Measurements from ENCODE around the gene LRRC28. TPM values are rescaled to one million over a fixed set of nuclear protein-coding genes. Genes with fewer than 3 reads are reported as not detected.
A peak's percentile ranks its signal among the peaks of the same experiment; 100 is the strongest.

LRRC28 gene
- polyA plus RNA-seq, 3 donors: 34.0 to 39.2 (median 37.9) TPM

DNA sequence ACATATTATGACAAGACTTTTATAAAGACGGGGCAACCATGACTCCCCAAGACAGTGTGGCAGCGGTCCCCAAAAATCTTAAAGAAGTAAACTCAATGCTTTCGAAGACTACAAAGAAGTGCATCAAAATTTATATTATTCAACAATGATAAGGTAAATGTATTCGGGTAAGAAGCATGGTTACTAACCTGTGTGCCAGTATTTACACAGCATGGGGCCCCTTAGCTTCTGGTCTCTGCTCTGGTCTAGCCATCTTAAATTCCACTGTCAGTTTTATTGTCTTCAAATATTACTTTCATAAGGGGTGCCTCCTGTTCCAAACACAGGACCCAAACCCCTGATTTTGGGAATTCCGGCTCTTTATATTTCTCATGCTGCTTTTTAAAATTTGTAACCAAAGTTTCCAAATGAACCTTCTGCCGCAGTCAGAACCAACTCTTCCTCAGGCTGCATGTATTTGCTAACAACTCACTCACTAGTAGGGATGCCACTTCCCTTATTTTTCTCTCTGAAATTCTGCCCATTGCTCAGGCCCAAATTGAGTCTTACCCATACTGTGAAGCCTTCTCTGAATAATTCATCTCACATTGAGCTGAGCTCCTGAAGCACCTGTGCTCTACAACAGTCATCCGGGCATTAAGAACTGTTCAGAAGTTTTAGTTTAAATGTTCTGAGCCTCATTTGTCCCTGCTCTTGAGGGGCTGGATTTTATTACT is 3.1 kb upstream of the LRRC28 start:
- DNase-seq (ENCODE audit: low read depth in 3 of 3, low spot score in 2 of 3): no peak

DNA sequence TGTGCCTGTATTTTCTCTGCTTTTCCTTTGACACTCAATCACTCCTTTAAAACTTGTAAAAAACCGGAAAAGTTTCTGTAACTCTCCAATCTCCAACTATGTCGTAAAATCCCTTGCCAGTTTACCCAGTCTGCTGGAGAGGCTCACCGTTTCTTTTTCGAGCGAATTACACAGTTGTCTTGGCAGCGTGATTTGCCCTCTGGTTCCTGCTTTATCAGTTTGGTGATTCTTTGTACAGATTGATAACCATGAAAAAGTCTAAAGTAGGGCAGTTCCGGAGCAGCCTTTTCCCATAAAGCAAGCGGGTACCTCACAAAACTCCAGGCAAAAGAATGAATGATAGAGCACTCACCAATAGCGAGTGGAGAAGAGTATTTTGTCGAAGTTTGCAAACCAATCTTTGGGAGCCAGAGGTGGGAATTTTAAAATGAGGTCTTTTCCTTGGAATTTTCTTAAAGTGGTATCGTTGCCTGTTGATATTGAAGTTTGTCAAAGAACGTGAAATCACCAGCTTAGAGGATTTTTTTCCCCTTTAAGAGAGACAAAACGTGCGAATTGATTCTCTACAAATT is 1.9 kb upstream of the LRRC28 start, which contains the start of gene TTC23:
Gene TTC23 (minus strand): TSS at position 312 of the 572 bp plus-strand sequence. CDS start 20,869 bp downstream, outside the sequence.
- DNase-seq (ENCODE audit: low read depth in 3 of 3, low spot score in 2 of 3): peak; percentile 74 to 78 (median 75)

GRCh38 chr15:99250001-99250400 is 1.3 kb upstream of the LRRC28 start:
- no peak for DNase-seq (ENCODE audit: low read depth in 3 of 3, low spot score in 2 of 3)

DNA sequence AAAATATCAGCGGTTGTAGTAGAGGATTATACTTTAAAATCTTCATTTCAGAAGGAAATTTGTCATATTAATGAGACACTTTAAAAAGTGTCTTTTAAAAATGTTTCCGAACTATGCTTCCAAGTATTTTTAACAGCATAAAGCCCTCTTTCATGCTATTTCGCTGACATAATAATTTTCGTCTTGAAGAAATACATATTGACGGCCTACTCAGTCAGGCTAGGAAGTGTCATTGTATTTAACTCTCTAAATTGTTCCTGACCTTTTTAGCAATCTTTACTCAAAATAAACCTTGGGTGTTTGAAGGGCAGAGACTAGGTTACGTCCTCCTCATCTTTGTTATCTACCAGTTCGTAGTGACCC is 806 bp upstream of the LRRC28 start:
- DNase-seq (ENCODE audit: low read depth in 3 of 3, low spot score in 2 of 3): no peak

DNA sequence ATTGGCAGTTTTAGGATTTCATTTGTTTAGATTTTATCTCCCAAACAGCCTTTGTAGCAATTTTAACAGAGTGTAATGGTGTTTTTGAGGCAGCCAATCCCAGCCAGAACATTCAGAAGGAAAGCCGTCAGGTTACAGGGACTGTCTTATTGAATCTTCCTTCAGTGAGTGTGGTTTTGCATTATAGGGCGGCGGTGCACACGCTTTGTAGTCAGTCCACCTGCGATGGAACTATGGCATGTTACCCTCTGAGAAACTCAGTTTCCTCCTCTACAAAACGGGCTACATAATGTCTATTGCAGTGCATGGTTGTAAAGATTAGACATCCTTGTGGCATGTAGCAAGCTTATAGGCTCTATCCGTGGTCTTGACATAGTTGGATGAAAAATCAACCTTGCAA is 1.0 kb downstream of the LRRC28 start:
- no peak for DNase-seq (ENCODE audit: low read depth in 3 of 3, low spot score in 2 of 3)

- DNase-seq (ENCODE audit: low read depth in 3 of 3, low spot score in 2 of 3): no peak
These were observed 2.3 kb downstream of the LRRC28 start for GRCh38 chr15:99253381-99254090.

- no peak for DNase-seq (ENCODE audit: low read depth in 3 of 3, low spot score in 2 of 3)
These were observed 5.9 kb downstream of the LRRC28 start for GRCh38 chr15:99257107-99257750.

- no peak for DNase-seq (ENCODE audit: low read depth in 3 of 3, low spot score in 2 of 3)
These were observed 12.8 kb downstream of the LRRC28 start for GRCh38 chr15:99264125-99264524.

- no peak for DNase-seq (ENCODE audit: low read depth in 3 of 3, low spot score in 2 of 3)
These were observed 14.3 kb downstream of the LRRC28 start for GRCh38 chr15:99265541-99266070.

GRCh38 chr15:99267957-99268356 is 16.7 kb downstream of the LRRC28 start:
- DNase-seq (ENCODE audit: low read depth in 3 of 3, low spot score in 2 of 3): no peak

- no peak for DNase-seq (ENCODE audit: low read depth in 3 of 3, low spot score in 2 of 3)
These were observed 17.1 kb downstream of the LRRC28 start for GRCh38 chr15:99268431-99268830.

DNA sequence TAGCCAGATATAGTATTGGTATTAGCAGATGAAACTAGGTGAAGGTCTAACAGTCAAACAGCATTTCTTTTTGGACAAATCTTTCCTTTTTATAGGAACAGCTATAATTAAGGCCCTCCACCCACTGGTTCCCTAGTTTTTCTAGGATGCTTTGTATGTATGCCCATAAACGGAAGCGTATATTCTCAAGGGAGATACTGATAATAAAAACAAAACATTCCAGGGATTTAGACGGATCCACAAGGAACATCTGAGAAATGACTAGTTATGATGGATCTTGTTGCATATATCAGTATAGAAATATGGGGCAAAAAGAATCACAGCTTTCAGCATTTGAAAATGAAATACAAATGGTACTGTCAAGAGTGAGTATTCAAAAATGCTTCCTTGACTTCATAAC is 22.5 kb downstream of the LRRC28 start:
- no peak for DNase-seq (ENCODE audit: low read depth in 3 of 3, low spot score in 2 of 3)

- DNase-seq (ENCODE audit: low read depth in 3 of 3, low spot score in 2 of 3): no peak
These were observed 23.8 kb downstream of the LRRC28 start for GRCh38 chr15:99275061-99275460.

DNA sequence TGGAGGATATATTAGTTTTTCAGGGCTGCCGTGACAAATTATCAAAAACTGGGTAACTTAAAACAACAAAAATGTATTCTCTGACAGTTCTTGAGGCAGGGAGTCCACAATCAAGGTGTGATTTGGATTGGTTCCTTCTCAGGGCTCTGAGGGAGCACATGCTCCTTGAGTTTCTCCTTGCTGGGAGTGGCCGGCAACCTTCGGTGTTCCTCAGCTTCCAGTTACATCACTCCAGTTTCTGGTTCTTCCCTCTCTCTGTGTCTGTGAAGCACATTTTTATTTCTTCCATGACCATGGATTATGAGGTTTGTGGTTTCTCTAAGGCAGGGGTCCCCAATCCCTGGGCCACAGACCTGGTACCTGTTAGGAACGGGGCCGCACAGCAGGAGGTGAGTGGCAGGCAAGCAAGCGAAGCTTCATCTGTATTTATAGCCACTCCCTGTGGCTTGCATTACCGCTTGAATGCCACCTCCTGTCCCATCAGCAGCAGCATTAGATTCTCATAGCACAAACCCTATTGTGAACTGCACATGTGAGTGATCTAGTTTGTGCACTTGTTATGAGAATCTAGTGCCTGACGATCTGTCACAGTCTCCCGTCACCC is 24.3 kb downstream of the LRRC28 start:
- DNase-seq (ENCODE audit: low read depth in 3 of 3, low spot score in 2 of 3): no peak

DNA sequence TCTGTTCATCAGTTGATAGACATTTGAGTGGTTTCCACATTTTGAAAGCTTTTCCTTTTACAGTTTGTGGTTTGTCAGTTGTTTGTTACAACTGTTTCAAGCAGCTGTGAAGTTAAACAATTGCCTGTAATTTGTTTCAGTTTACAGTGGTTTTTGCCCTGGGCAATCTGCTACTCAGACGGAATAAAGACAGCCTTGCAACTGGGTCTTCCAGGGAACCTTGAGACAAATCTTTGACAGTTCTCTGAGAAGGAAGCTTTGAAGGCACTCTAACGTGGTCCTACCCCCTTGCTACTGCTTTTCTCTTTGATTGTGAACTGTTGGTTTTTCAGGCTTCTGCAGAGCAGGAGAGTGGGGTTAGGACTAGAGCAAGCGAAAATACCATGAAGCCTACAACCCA is 28.0 kb downstream of the LRRC28 start:
- DNase-seq (ENCODE audit: low read depth in 3 of 3, low spot score in 2 of 3): no peak

- no peak for DNase-seq (ENCODE audit: low read depth in 3 of 3, low spot score in 2 of 3)
These were observed 28.5 kb downstream of the LRRC28 start for GRCh38 chr15:99279827-99280226.

DNA sequence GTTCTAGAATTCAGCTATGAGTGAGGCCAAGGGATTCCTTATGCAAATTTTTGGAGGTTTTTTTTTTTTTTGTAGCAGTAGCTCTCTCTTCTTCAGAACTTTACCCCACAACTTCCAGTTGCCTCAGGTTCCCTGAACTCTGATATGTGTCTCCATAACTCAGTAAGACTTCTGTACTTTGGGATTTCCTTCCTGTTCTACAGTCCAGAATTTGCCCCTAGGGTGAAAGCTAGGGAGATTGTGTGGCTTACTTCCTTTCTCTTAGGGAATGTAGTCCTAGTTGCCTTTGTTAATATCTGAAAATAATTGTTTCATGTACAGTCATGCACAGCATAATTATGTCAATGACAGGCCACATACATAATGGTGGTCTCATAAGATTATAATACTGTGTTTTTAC is 30.8 kb downstream of the LRRC28 start:
- DNase-seq (ENCODE audit: low read depth in 3 of 3, low spot score in 2 of 3): no peak

GRCh38 chr15:99282586-99282985 is 31.3 kb downstream of the LRRC28 start:
- DNase-seq (ENCODE audit: low read depth in 3 of 3, low spot score in 2 of 3): no peak

DNA sequence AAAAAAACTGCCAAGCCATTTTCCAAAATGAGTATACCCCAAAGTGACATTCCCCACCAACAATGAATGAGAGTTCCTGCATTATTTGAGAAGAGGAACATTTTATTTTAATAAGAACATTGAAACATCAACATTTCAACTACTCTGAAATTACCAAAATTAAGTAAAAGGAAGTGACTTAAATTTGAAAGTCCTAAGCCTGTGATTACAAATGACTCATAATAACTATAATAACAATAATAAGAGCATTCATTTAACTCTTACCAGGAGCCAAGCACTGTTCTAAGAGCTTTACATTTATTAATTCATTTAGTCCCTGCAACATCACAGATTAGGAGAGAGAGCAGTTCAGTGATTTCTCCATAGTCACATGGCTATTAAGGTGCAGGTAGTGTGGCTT is 32.4 kb downstream of the LRRC28 start:
- DNase-seq (ENCODE audit: low read depth in 3 of 3, low spot score in 2 of 3): no peak

DNA sequence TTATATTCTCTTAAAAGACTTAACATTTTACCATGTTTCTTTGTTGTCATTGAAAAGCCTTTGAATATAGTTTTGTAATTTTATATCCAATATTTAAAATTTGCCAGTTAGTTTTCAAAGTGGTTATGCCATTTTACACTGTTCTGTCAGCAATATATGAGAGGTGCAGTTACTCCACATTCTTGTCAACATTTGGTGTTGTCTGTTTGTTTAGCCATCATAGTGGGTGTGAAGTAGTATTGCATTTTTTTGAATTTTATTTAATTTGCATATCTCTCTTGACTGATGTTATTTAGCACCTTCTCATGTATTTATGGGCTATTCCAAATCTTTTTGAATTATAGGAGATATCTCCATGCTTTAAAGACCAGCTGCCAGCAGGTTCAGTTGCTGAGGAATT is 40.4 kb downstream of the LRRC28 start:
- no peak for DNase-seq (ENCODE audit: low read depth in 3 of 3, low spot score in 2 of 3)

- DNase-seq (ENCODE audit: low read depth in 3 of 3, low spot score in 2 of 3): no peak
These were observed 44.6 kb downstream of the LRRC28 start for GRCh38 chr15:99295840-99296239.
